ENCODE data around the gene DIO3. TPM values are rescaled to one million over a fixed set of nuclear protein-coding genes. Genes with fewer than 3 reads are reported as not detected.

Gene DIO3
- total RNA-seq, 1 experiment from 2014 or later: not detected

DNA sequence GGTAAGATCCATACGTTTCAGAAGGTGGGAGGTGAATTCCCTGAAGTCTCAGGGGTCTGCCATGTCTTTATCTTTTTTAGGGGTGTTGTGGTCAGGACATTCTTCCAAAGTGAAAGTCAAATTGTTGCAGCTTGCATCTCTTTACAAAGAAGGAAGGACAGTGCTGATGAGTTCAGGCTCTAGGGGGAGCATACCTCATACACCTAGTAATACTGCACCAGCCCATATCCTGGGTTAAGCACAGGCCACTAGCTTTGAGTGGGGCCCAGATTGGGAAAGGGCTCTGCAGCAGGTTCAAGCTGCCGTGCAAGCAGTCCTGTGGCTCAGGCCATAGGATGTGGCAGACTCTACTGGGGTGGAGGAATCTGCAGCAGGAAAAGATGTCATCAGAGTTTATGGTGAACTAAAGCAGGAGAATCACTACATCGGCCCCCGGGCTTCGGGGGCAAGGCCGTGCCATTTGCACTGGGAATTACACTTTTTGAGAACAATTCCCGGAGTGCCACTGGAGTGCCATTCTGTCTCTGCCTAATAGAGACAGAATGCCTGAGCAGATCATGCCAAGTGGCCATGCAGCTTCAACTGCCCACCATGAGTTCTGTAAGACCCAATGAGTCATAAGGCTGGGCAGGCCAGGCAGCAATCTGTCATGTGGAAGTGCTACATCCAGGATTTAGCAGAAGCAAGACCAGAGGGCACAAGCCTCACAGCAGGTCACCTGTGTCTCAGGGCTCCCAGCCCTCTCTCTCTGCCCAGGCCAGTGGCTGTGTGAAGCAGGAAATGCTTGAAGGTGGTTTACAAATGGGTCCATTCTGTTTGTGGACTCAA is 32.3 kb downstream of the DIO3 start:
- Mint-ChIP-seq H3K9me3 (peaks cover 8 to 16% of the 10 kb centered on the region in 2 experiments), H3K4me1 (no peaks in the 10 kb centered on the region), H3K27me3 (ENCODE audit: low read depth) (peaks cover 24% of the 10 kb centered on the region), H3K27ac (no peak overlapping the region), H3K36me3 (ENCODE audit: insufficient read depth in 1 of 3, low read depth in 3 of 3) (peaks cover 0 to 6% (median 4%) of the 10 kb centered on the region in 3 experiments; a peak in 5 of 7 replicates), H3K4me3 (no peak overlapping the region)
- no peaks in the 10 kb centered on the region for H4K20me1 ChIP-seq (ENCODE audit: control insufficient read depth, insufficient read depth, insufficient read length)
- no peak overlapping the region for H4K5ac ChIP-seq (ENCODE audit: insufficient read length, low read depth, low read length)
- H2BK15ac ChIP-seq (ENCODE audit: low read depth, low read length): no peak overlapping the region
- TF ChIP-seq, protein P1, sequence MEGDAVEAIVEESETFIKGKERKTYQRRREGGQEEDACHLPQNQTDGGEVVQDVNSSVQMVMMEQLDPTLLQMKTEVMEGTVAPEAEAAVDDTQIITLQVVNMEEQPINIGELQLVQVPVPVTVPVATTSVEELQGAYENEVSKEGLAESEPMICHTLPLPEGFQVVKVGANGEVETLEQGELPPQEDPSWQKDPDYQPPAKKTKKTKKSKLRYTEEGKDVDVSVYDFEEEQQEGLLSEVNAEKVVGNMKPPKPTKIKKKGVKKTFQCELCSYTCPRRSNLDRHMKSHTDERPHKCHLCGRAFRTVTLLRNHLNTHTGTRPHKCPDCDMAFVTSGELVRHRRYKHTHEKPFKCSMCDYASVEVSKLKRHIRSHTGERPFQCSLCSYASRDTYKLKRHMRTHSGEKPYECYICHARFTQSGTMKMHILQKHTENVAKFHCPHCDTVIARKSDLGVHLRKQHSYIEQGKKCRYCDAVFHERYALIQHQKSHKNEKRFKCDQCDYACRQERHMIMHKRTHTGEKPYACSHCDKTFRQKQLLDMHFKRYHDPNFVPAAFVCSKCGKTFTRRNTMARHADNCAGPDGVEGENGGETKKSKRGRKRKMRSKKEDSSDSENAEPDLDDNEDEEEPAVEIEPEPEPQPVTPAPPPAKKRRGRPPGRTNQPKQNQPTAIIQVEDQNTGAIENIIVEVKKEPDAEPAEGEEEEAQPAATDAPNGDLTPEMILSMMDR (conservative IDR thresholded peaks at IDR 0.05): no peak; the same call in 2 of the 3 replicates
- no peak overlapping the region for H2BK20ac ChIP-seq (ENCODE audit: low read depth, low read length, poor library complexity, severe bottlenecking)
- H3K14ac ChIP-seq (ENCODE audit: insufficient read depth, low read length): no peak overlapping the region; the same call in 1 of the 2 replicates
- no peak overlapping the region for H2BK120ac ChIP-seq (ENCODE audit: low read depth, low read length, poor library complexity, severe bottlenecking)
- no peak overlapping the region for H2AK5ac ChIP-seq (ENCODE audit: insufficient read length, low read length)
- no peak overlapping the region for H3K4ac ChIP-seq (ENCODE audit: low read depth, low read length)
- H3K23ac ChIP-seq (ENCODE audit: insufficient read length, low read depth, low read length): no peak overlapping the region
- H2AFZ ChIP-seq (ENCODE audit: low read length): no peak overlapping the region
- no peak overlapping the region for H3K18ac ChIP-seq (ENCODE audit: insufficient read length, low read depth, low read length)
- no peaks in the 10 kb centered on the region for H3K9me3 ChIP-seq (ENCODE audit: control insufficient read depth, low read depth, low read length)
- H3K4me1 ChIP-seq (ENCODE audit: insufficient read depth, low read length): no peaks in the 10 kb centered on the region
- no peak for DNase-seq
- no peak overlapping the region for H3K56ac ChIP-seq (ENCODE audit: insufficient read length, low read depth, low read length)
- no peak overlapping the region for H3K9ac ChIP-seq (ENCODE audit: extremely low read depth, insufficient read length, low read length)
- no peak overlapping the region for H3K4me2 ChIP-seq (ENCODE audit: insufficient read depth, insufficient read length, low read length)
- no peaks in the 10 kb centered on the region for H3K27me3 ChIP-seq (ENCODE audit: insufficient read depth, low read length)
- no peaks in the 10 kb centered on the region for H3K79me1 ChIP-seq (ENCODE audit: insufficient read depth, low read depth, low read length, poor library complexity, severe bottlenecking)
- H3K23me2 ChIP-seq (ENCODE audit: insufficient read length, low read depth, low read length, poor library complexity, severe bottlenecking): no peaks in the 10 kb centered on the region
- H4K91ac ChIP-seq (ENCODE audit: insufficient read length, low read depth, low read length): no peak overlapping the region
- H3K27ac ChIP-seq (ENCODE audit: insufficient read length, low read depth, low read length): no peak overlapping the region
- no peak overlapping the region for H3T11ph ChIP-seq (ENCODE audit: low read length)
- WGBS (ENCODE audit: extremely low coverage, insufficient read length, low lambda C conversion rate): no CpG with 5 or more reads among the region's 7 CpGs
- H3K79me2 ChIP-seq (ENCODE audit: insufficient read depth, low read length): no peaks in the 10 kb centered on the region
- H2BK5ac ChIP-seq (ENCODE audit: insufficient read length, low read length): no peak overlapping the region
- H2BK12ac ChIP-seq (ENCODE audit: insufficient read length, low read depth, low read length): no peak overlapping the region
- H4K8ac ChIP-seq (replicated peaks; ENCODE audit: insufficient read length, low read depth, low read length): no peak overlapping the region

Data from H9 (cell line).